ENCODE results near the gene OTOF.

Gene OTOF

DNA sequence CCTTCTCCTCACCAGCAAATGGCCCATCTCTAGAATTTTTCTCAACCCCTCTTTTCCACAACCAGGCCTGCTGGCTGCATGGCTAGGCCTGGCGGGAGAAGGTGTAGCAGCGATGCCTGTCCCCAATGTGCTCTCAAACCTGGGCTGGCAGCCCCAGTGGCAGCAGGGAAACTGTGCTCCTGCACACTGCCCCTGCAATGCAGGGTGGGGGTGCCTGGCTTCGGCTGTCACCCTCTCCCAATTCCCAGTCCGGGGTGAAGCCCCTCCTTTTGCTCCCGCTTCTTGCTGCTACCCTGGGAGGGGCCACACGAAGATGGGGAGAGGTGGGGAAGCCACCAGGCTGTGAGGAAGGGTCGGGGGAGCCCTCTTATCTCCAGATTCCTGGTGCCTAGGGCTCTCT is 36.1 kb upstream of the OTOF start:
- TF ChIP-seq, protein P1, sequence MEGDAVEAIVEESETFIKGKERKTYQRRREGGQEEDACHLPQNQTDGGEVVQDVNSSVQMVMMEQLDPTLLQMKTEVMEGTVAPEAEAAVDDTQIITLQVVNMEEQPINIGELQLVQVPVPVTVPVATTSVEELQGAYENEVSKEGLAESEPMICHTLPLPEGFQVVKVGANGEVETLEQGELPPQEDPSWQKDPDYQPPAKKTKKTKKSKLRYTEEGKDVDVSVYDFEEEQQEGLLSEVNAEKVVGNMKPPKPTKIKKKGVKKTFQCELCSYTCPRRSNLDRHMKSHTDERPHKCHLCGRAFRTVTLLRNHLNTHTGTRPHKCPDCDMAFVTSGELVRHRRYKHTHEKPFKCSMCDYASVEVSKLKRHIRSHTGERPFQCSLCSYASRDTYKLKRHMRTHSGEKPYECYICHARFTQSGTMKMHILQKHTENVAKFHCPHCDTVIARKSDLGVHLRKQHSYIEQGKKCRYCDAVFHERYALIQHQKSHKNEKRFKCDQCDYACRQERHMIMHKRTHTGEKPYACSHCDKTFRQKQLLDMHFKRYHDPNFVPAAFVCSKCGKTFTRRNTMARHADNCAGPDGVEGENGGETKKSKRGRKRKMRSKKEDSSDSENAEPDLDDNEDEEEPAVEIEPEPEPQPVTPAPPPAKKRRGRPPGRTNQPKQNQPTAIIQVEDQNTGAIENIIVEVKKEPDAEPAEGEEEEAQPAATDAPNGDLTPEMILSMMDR (IDR thresholded peaks at IDR 0.05; ENCODE audit: borderline replicate concordance, control extremely low read depth, extremely low read depth, insufficient read depth, missing control alignments): no peak
- no peak for DNase-seq (ENCODE audit: low spot score)
- in situ Hi-C loops (cut with MboI; ENCODE audit: low sequenced_read_pairs, unreplicated experiment): no loop called here

DNA sequence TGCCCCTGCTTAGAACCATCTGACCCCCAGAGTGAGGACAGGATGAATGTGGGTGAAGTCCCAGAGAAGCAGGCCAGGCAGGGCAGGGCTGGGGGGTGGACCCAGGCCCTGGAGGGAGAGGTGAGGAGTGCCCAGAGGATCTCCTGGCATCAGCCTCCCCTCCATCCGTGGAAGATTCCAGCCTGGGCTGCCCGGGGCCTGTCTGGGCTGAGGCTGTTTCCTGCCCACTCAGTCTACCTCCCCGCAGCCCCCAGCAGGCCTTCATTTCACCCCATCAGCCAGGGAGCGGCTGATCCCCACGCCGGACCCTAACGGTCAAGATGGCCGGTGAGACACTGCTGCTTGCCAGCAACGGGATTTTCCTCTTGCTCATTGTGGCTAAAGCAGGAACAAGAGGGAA is 35.3 kb upstream of the OTOF start:
- in situ Hi-C loops (cut with MboI; ENCODE audit: low sequenced_read_pairs, unreplicated experiment): no loop called here
- TF ChIP-seq, protein P1 (IDR thresholded peaks at IDR 0.05; ENCODE audit: borderline replicate concordance, control extremely low read depth, extremely low read depth, insufficient read depth, missing control alignments): no peak
- no peak for DNase-seq (ENCODE audit: low spot score)

- TF ChIP-seq, protein P1 (IDR thresholded peaks at IDR 0.05; ENCODE audit: borderline replicate concordance, control extremely low read depth, extremely low read depth, insufficient read depth, missing control alignments): no peak
- in situ Hi-C loops (cut with MboI; ENCODE audit: low sequenced_read_pairs, unreplicated experiment): no loop called here
- DNase-seq (ENCODE audit: low spot score): no peak
Measured at GRCh38 chr2:26511466-26511865, 33.5 kb upstream of the OTOF start.

DNA sequence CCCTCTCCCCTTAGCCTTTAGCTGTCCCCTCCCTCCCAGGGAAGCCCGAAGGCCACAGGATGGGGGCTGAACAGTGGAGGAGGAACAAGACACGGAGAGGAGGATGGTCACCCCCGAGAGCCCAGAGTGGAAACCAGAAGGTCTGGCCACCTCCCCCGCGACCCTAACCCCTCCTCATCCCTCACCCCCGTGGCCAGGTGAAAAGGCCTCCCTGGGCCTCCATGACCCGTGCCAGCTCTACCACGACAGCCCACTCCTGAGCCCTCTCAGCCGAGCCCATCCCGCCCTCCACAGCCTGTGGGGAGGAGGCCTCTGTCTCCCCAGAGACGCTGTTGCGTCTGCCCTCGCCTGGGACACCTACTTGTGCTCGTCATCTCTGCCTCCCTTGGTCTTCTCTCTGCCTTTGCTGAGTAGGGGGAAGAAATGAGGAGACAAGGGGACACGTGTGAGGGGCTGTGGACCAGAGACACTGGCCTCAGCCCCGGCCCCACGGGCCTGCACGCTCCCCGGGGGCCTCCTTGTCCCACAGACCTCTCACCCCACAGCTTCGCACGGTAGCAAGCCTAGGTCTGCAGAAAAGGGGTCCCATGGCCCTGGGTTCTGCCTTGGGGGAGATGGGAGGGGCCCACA is 32.5 kb upstream of the OTOF start:
- no peak for DNase-seq (ENCODE audit: low spot score)
- in situ Hi-C loops (cut with MboI; ENCODE audit: low sequenced_read_pairs, unreplicated experiment): no loop called here
- TF ChIP-seq, protein P1 (IDR thresholded peaks at IDR 0.05; ENCODE audit: borderline replicate concordance, control extremely low read depth, extremely low read depth, insufficient read depth, missing control alignments): no peak

DNA sequence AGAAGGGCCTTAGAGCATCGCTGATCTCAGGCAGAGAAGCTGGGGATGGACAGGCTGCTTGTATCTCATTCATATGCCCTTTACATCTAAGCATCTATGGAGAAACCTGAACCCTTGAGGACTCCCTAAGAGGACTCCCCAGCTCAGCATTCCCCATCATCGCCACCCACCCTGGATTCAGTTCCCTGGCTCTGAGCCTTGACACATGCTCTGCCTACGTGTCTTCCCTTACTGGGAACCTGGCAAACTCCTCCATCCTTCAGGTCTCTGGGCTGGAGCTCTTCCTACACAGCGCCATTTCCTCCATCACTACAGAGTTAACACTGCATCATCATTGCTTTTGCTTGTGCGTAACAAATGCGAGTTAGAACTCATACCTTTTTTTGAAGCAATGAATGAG is 31.2 kb upstream of the OTOF start:
- TF ChIP-seq, protein P1 (IDR thresholded peaks at IDR 0.05; ENCODE audit: borderline replicate concordance, control extremely low read depth, extremely low read depth, insufficient read depth, missing control alignments): no peak

GRCh38 chr2:26507932-26508331 is 30.0 kb upstream of the OTOF start:
- TF ChIP-seq, protein P1 (IDR thresholded peaks at IDR 0.05; ENCODE audit: borderline replicate concordance, control extremely low read depth, extremely low read depth, insufficient read depth, missing control alignments): no peak
- DNase-seq (ENCODE audit: low spot score): no peak
- in situ Hi-C loops (cut with MboI; ENCODE audit: low sequenced_read_pairs, unreplicated experiment): no loop called here

More for the DNA sequence above, 31.2 kb upstream of the OTOF start:
- DNase-seq (ENCODE audit: low spot score): no peak
- in situ Hi-C loops (cut with MboI; ENCODE audit: low sequenced_read_pairs, unreplicated experiment): no loop called here

Data from GM13976 (cell line).